HepG2 (cell line): Measurements from ENCODE around the gene RCC2. TPM values are rescaled to one million over a fixed set of nuclear protein-coding genes. Genes with fewer than 3 reads are reported as not detected.
A peak's percentile ranks its signal among the peaks of the same experiment; 100 is the strongest.

Experiments used
- ATAC-seq: fragments of 200-7000 bp; cut with Tn5 transposase; 3 replicates; pipeline ENCODE4 v1.9.1; 2020; ENCODE audit warnings: mild to moderate bottlenecking, moderate library complexity
- BruUV-seq: library from RNA; stranded (reverse); fragments of 400-500 nt; replicated peaks from 2 replicates; lab custom pipeline; 2021; lab: Mats Ljungman, UMichigan
- CTCF ChIA-PET: fragments of 300-600 bp; formaldehyde crosslinking; extraction: SDS; loops from one replicate; lab custom pipeline; 2021; ENCODE audit warnings: low total read pairs, inconsistent platforms, low intra/inter-chr PET ratio; lab: Yijun Ruan, JAX
- POLR2A ChIA-PET: fragments of 350-600 bp; sonication (Branson Sonifier 250); formaldehyde crosslinking; loops from one replicate; lab custom pipeline; 2020; ENCODE audit warnings: antibody characterized with exemption, inconsistent platforms; lab: Yijun Ruan, JAX
- DNase-seq: peaks from one replicate; pipeline ENCODE4 v3.0.0-alpha.2; 2015; ENCODE audit warnings: low spot score
- FAIRE-seq: peaks from 3 replicates; lab custom pipeline; 2011; peaks lifted over from hg19 to GRCh38; lab: Jason Lieb, UNC
- H2AFZ ChIP-seq: one replicate; pipeline ENCODE4 v1.6.1; 2011; ENCODE audit warnings: low read length, inconsistent platforms
- H3K27ac ChIP-seq: fragments of 300-600 bp; 3 replicates; pipeline ENCODE4 v1.8.0; 2011; ENCODE audit warnings: mixed run types, mild to moderate bottlenecking, mixed read lengths, low read length, inconsistent platforms; ENCODE audit not compliant: insufficient read depth; ENCODE audit errors: extremely low read length
- H3K27me3 ChIP-seq, 2 experiments: fragments of 200-600 bp in 1 of 2; 2 replicates in 1 of 2; 3 replicates in 1 of 2; pipeline versions ENCODE4 v1.6.0 to v1.8.0; 2011; ENCODE audit warnings: low read length in 2 of 2, mild to moderate bottlenecking in 2 of 2, moderate library complexity in 2 of 2, inconsistent platforms in 1 of 2; ENCODE audit not compliant: insufficient read depth in 2 of 2, control insufficient read depth in 1 of 2
- H3K36me3 ChIP-seq, 2 experiments: fragments of 200-600 bp in 1 of 2; replicated peaks in 1 of 2; 2 replicates in 1 of 2; 3 replicates in 1 of 2; pipeline versions ENCODE4 v1.5.1 to v1.8.0; 2011; ENCODE audit warnings: low read length in 2 of 2, inconsistent platforms in 1 of 2; ENCODE audit not compliant: insufficient read depth in 2 of 2, control insufficient read depth in 1 of 2
- H3K4me1 ChIP-seq: 2 replicates; pipeline ENCODE4 v1.5.1; 2012; ENCODE audit warnings: low read length, inconsistent platforms; ENCODE audit not compliant: insufficient read depth
- H3K4me2 ChIP-seq: 2 replicates; pipeline ENCODE4 v1.6.0; 2011; ENCODE audit warnings: low read depth, low read length, inconsistent platforms
- H3K4me3 ChIP-seq, 3 experiments: fragments of 200-600 bp in 1 of 3; sonication (generic), shearing (Covaris generic) in 1 of 3; replicated peaks in 1 of 3; 2 replicates each; pipeline ENCODE4 v1.5.1; 2011 to 2016; ENCODE audit warnings: low read length in 3 of 3, inconsistent platforms in 2 of 3, low read depth in 2 of 3, mild to moderate bottlenecking in 2 of 3, control low read depth in 1 of 3, mixed read lengths in 1 of 3; ENCODE audit not compliant: insufficient read depth in 1 of 3
- H3K79me2 ChIP-seq: one replicate; pipeline ENCODE4 v1.6.1; 2011; ENCODE audit warnings: low read length, inconsistent platforms; ENCODE audit not compliant: insufficient read depth
- H3K9ac ChIP-seq: 2 replicates; pipeline ENCODE4 v1.6.0; 2011; ENCODE audit warnings: mild to moderate bottlenecking, low read depth, low read length, inconsistent platforms; ENCODE audit not compliant: insufficient read depth
- H3K9me3 ChIP-seq: 2 replicates; pipeline ENCODE4 v1.5.1; 2012; ENCODE audit warnings: mild to moderate bottlenecking, low read length
- H4K20me1 ChIP-seq: 2 replicates; pipeline ENCODE4 v1.6.0; 2011; ENCODE audit warnings: inconsistent platforms, mild to moderate bottlenecking, low read length, moderate library complexity; ENCODE audit not compliant: insufficient read depth
- ISX ChIP-seq: sonication (generic); formaldehyde crosslinking; conservative IDR thresholded peaks from 2 replicates; pipeline ENCODE4 v1.5.0; 2020; ENCODE audit warnings: missing genetic modification reagents
- KAT2B ChIP-seq: fragments of 150-350 bp; IDR thresholded peaks from 2 replicates; pipeline ENCODE4 v1.6.1; 2014; ENCODE audit warnings: low read depth, low read length, borderline replicate concordance
- MATR3 ChIP-seq: sonication (generic); formaldehyde crosslinking; IDR thresholded peaks from 2 replicates; pipeline ENCODE4 v1.4.0; 2020; ENCODE audit warnings: missing genetic modification reagents
- MED8 ChIP-seq: sonication (generic); formaldehyde crosslinking; IDR thresholded peaks from 2 replicates; pipeline ENCODE4 v1.8.1; 2023; ENCODE audit warnings: mild to moderate bottlenecking, missing genetic modification reagents; ENCODE audit not compliant: insufficient replicate concordance
- MIER3 ChIP-seq: IDR thresholded peaks from 2 replicates; pipeline ENCODE4 v1.6.1; 2016; ENCODE audit warnings: missing compliant biosample characterization, borderline replicate concordance
- SMAD1 ChIP-seq: sonication (generic); formaldehyde crosslinking; IDR thresholded peaks from 2 replicates; pipeline ENCODE4 v1.4.0; 2020; ENCODE audit warnings: missing genetic modification reagents, low read depth, mild to moderate bottlenecking, borderline replicate concordance
- SMARCC2 ChIP-seq: fragments of 450-650 bp; IDR thresholded peaks from 2 replicates; pipeline ENCODE4 v1.6.1; 2017; ENCODE audit warnings: antibody characterized with exemption, mild to moderate bottlenecking
- SPEN ChIP-seq: sonication (generic); formaldehyde crosslinking; IDR thresholded peaks from 2 replicates; pipeline ENCODE4 v1.5.1; 2020; ENCODE audit warnings: low read depth, mild to moderate bottlenecking, missing genetic modification reagents
- ZBTB42 ChIP-seq: sonication (generic); formaldehyde crosslinking; IDR thresholded peaks from 2 replicates; pipeline ENCODE4 v1.5.0; 2020; ENCODE audit warnings: mild to moderate bottlenecking, missing genetic modification reagents
- ZNF546 ChIP-seq: sonication (generic); formaldehyde crosslinking; conservative IDR thresholded peaks from 2 replicates; pipeline ENCODE4 v1.8.1; 2023; ENCODE audit warnings: mild to moderate bottlenecking, missing genetic modification reagents
- ZNF552 ChIP-seq: sonication (generic); formaldehyde crosslinking; IDR thresholded peaks from 2 replicates; pipeline ENCODE4 v1.9.0; 2022; ENCODE audit warnings: missing genetic modification reagents, mild to moderate bottlenecking, borderline replicate concordance
- ZNF629 ChIP-seq: sonication (generic); formaldehyde crosslinking; conservative IDR thresholded peaks from 2 replicates; pipeline ENCODE4 v1.5.0; 2020; ENCODE audit warnings: missing genetic modification reagents
- ZNF772 ChIP-seq: sonication (generic); formaldehyde crosslinking; IDR thresholded peaks from 2 replicates; pipeline ENCODE4 v1.5.0; 2020; ENCODE audit warnings: mild to moderate bottlenecking, missing genetic modification reagents
- ZNF883 ChIP-seq: sonication (generic); formaldehyde crosslinking; IDR thresholded peaks from 2 replicates; pipeline ENCODE4 v1.5.1; 2020; ENCODE audit warnings: mild to moderate bottlenecking, missing genetic modification reagents; ENCODE audit errors: not compliant biosample characterization
- WGBS: methylation state at CpG from one replicate; pipeline ENCODE4 v1.1.6; 2017; ENCODE audit warnings: low lambda C conversion rate; 5-methylcytosine and 5-hydroxymethylcytosine counted together
- in situ Hi-C: cut with HindIII; loops from 2 replicates; pipeline ENCODE4 v1.10.0; 2017; ENCODE audit warnings: low pct_unique_long_range_greater_than_20kb; ENCODE audit not compliant: extremely low pct_ligation_motif_present
- intact Hi-C: fragments of 100-400 bp; cut with micrococcal nuclease; formaldehyde crosslinking; loops from one replicate; pipeline ENCODE4 v1.10.0; 2022; ENCODE audit not compliant: unreplicated experiment
- polyA plus RNA-seq, 8 experiments: library from polyadenylated mRNA; depleted of rRNA in 3 of 8; stranded (reverse) in 7 of 8; unstranded in 1 of 8; fragments of >200 nt; fragmentation: Illumina TruSeq in 4 of 8; extraction: Trizol in 4 of 8; gene quantifications; 2 replicates each; pipeline versions ENCODE4 v1.2.1 to v1.2.3, GENCODE V29; 2011 to 2016; ENCODE audit warnings: low read depth in 4 of 8, missing spikeins in 1 of 8, mixed read lengths in 1 of 8; ENCODE audit not compliant: insufficient read depth in 1 of 8
- total RNA-seq, 5 experiments: library from RNA; depleted of rRNA; stranded (reverse); fragments of >200 nt; fragmentation: Illumina TruSeq; extraction: Trizol; gene quantifications; 2 replicates each; pipeline ENCODE4 v1.2.3, GENCODE V29; 2016; ENCODE audit warnings: low read depth in 1 of 5
- TF ChIP-seq, protein P1 (sequence below): sonication (generic); formaldehyde crosslinking; conservative IDR thresholded peaks from 2 replicates; pipeline ENCODE4 v1.8.0; 2022; ENCODE audit warnings: missing genetic modification reagents
- TF ChIP-seq, protein P2 (sequence below), 2 experiments: sonication (generic) in 1 of 2; formaldehyde crosslinking in 1 of 2; IDR thresholded peaks; 2 replicates each; pipeline versions ENCODE4 v1.6.1 to v1.9.0; 2014 to 2022; ENCODE audit warnings: antibody characterized with exemption in 1 of 2, borderline replicate concordance in 1 of 2, inconsistent platforms in 1 of 2, low read depth in 1 of 2, missing genetic modification reagents in 1 of 2
- TF ChIP-seq, protein P3 (sequence below): sonication (generic); formaldehyde crosslinking; IDR thresholded peaks from 2 replicates; pipeline ENCODE4 v1.4.0; 2020; ENCODE audit warnings: missing genetic modification reagents

The RCC2 gene
- total and polyA plus RNA-seq, 2 of the 13 experiments (the other 11 are each of a cell fraction or from before 2014, with no cell fraction given) = 20.5 to 55.8 TPM

DNA sequence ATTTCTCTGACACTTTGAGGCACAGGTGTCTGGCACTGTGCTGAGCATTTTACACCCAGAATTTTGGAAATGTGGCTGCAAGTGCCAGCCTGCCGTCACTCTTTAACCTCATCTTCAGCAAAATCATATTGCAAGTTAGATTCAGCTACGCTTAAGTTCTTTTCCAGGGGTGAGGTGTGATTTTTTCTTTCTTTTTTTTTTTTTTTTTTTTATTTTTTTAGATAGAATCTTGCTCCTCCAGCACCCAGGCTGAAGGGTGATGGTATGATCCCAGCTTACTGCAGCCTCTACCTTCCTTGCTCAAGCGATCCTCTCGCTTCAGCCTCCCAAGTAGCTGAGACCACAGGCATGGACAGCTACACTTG, 2.5 kb upstream of the RCC2 start:
- CTCF ChIA-PET = no interaction called here
- TF ChIP-seq, protein P1, sequence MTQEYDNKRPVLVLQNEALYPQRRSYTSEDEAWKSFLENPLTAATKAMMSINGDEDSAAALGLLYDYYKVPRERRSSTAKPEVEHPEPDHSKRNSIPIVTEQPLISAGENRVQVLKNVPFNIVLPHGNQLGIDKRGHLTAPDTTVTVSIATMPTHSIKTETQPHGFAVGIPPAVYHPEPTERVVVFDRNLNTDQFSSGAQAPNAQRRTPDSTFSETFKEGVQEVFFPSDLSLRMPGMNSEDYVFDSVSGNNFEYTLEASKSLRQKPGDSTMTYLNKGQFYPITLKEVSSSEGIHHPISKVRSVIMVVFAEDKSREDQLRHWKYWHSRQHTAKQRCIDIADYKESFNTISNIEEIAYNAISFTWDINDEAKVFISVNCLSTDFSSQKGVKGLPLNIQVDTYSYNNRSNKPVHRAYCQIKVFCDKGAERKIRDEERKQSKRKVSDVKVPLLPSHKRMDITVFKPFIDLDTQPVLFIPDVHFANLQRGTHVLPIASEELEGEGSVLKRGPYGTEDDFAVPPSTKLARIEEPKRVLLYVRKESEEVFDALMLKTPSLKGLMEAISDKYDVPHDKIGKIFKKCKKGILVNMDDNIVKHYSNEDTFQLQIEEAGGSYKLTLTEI (CRISPR knock-in tag) = no peak
- TF ChIP-seq ZNF546 (CRISPR knock-in tag) (no peak), ZNF772 (CRISPR knock-in tag) (no peak), ZNF552 (CRISPR knock-in tag) (no peak), SPEN (CRISPR knock-in tag) (no peak), ZBTB42 (CRISPR knock-in tag) (no peak), MIER3 (CRISPR knock-in tag) (no peak), SMARCC2 (no peak), ZNF883 (no peak), ZNF629 (CRISPR knock-in tag) (no peak), MATR3 (CRISPR knock-in tag) (no peak), ISX (CRISPR knock-in tag) (no peak), MED8 (CRISPR knock-in tag) (no peak), KAT2B (no peak), SMAD1 (CRISPR knock-in tag) (no peak)
- TF ChIP-seq, protein P2, sequence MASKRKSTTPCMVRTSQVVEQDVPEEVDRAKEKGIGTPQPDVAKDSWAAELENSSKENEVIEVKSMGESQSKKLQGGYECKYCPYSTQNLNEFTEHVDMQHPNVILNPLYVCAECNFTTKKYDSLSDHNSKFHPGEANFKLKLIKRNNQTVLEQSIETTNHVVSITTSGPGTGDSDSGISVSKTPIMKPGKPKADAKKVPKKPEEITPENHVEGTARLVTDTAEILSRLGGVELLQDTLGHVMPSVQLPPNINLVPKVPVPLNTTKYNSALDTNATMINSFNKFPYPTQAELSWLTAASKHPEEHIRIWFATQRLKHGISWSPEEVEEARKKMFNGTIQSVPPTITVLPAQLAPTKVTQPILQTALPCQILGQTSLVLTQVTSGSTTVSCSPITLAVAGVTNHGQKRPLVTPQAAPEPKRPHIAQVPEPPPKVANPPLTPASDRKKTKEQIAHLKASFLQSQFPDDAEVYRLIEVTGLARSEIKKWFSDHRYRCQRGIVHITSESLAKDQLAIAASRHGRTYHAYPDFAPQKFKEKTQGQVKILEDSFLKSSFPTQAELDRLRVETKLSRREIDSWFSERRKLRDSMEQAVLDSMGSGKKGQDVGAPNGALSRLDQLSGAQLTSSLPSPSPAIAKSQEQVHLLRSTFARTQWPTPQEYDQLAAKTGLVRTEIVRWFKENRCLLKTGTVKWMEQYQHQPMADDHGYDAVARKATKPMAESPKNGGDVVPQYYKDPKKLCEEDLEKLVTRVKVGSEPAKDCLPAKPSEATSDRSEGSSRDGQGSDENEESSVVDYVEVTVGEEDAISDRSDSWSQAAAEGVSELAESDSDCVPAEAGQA (IDR thresholded peaks at IDR 0.05; ENCODE audit: low read depth) = no peak
- TF ChIP-seq, protein P2 (CRISPR knock-in tag; IDR thresholded peaks at IDR 0.05; ENCODE audit: borderline replicate concordance) = no peak
- TF ChIP-seq, protein P3, sequence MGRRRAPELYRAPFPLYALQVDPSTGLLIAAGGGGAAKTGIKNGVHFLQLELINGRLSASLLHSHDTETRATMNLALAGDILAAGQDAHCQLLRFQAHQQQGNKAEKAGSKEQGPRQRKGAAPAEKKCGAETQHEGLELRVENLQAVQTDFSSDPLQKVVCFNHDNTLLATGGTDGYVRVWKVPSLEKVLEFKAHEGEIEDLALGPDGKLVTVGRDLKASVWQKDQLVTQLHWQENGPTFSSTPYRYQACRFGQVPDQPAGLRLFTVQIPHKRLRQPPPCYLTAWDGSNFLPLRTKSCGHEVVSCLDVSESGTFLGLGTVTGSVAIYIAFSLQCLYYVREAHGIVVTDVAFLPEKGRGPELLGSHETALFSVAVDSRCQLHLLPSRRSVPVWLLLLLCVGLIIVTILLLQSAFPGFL (CRISPR knock-in tag) = no peak

More for the DNA sequence above, 2.5 kb upstream of the RCC2 start:
- peaks cover 4% of the 10 kb centered on the region; the same call in 1 of the 2 replicates for H4K20me1 ChIP-seq
- intact Hi-C loops (no loop called here), in situ Hi-C loops (no loop called here)
- no peak overlapping the region for H3K9ac ChIP-seq
- peaks cover 0 to 21% of the 10 kb centered on the region in 2 experiments; a peak in 3 of 5 replicates for H3K27me3 ChIP-seq
- ATAC-seq (no peak), DNase-seq (no peak), FAIRE-seq (no peak)
- POLR2A ChIA-PET = no interaction called here
- H3K79me2 ChIP-seq = peaks cover 14% of the 10 kb centered on the region
- peak overlapping the region; percentile 41; the same call in 1 of the 2 replicates for H3K4me2 ChIP-seq
- no peak overlapping the region for H2AFZ ChIP-seq
- H3K4me1 ChIP-seq = peaks cover 34% of the 10 kb centered on the region
- no peak overlapping the region for H3K4me3 ChIP-seq
- WGBS = 84% methylated on average over 4 of the region's 4 CpGs
- H3K27ac ChIP-seq = no peak overlapping the region
- no peaks in the 10 kb centered on the region for H3K9me3 ChIP-seq
- H3K36me3 ChIP-seq = no peaks in the 10 kb centered on the region
- no TSS peak for BruUV-seq
